Ovary (tissue), 9 donors: ENCODE results near the gene IL15. TPM values are rescaled to one million over a fixed set of nuclear protein-coding genes. Genes with fewer than 3 reads are reported as not detected.

Experiments
- DNase-seq, 5 donors: peaks; one replicate each; pipeline ENCODE4 v3.0.0-alpha.2; 2019 to 2020
- H3K27ac ChIP-seq, 2 donors: fragments of 200-600 bp; one replicate each; pipeline versions ENCODE4 v1.5.1 to v1.8.0; 2019 to 2022
- H3K27me3 ChIP-seq: fragments of 200-600 bp; one replicate; pipeline ENCODE4 v1.8.0; 2022
- H3K36me3 ChIP-seq: fragments of 200-600 bp; sonication (generic); one replicate; pipeline ENCODE4 v1.5.1; 2019
- H3K4me1 ChIP-seq: one replicate; pipeline ENCODE4 v1.8.1; 2013; ENCODE audit warnings: mild to moderate bottlenecking, moderate library complexity; ENCODE audit not compliant: insufficient read depth
- H3K4me3 ChIP-seq: fragments of 200-600 bp; sonication (generic); one replicate; pipeline ENCODE4 v1.5.1; 2017
- H3K9me3 ChIP-seq, 2 donors: fragments of 200-600 bp in 1 of 2; sonication (generic) in 1 of 2; one replicate each; pipeline versions ENCODE4 v1.5.1 to v1.8.1; 2013 to 2019; ENCODE audit warnings: mild to moderate bottlenecking in 1 of 2, moderate library complexity in 1 of 2
- CTCF ChIP-seq, 3 donors: fragments of 450-650 bp in 2 of 3; fragments of 200-600 bp in 1 of 3; IDR thresholded peaks; one replicate each; pipeline versions ENCODE4 v1.5.1 to v1.8.0; 2016 to 2022; ENCODE audit warnings: antibody characterized with exemption in 3 of 3, mild to moderate bottlenecking in 1 of 3
- EP300 ChIP-seq: sonication (generic); formaldehyde crosslinking; IDR thresholded peaks from one replicate; pipeline ENCODE4 v1.6.1; 2017; ENCODE audit warnings: antibody characterized with exemption
- POLR2A ChIP-seq: fragments of 450-650 bp; IDR thresholded peaks from one replicate; pipeline ENCODE4 v1.6.1; 2017; ENCODE audit warnings: antibody characterized with exemption, mild to moderate bottlenecking, moderate library complexity
- WGBS, 3 donors: extraction: QIAGEN DNeasy Blood & Tissue Kit in 1 of 3; methylation state at CpG; one replicate each; pipeline versions ENCODE4 v1.1.5 to v1.1.7; 2013 to 2017; 5-methylcytosine and 5-hydroxymethylcytosine counted together
- intact Hi-C, 4 donors: fragments of 100-400 bp; cut with DNase I; formaldehyde crosslinking; loops; one replicate each; pipeline versions ENCODE4 v1.11.0 to v1.15.1; 2022 to 2023
- polyA plus RNA-seq, 2 donors: library from polyadenylated mRNA; stranded (reverse); fragments of 200-250 nt in 1 of 2; fragments of 350-450 nt in 1 of 2; fragmentation: Illumina TruSeq in 1 of 2; extraction: RNeasy Lipid Tissue Mini Kit (QIAGEN cat#74804) in 1 of 2; gene quantifications; one replicate each; pipeline ENCODE4 v1.2.3, GENCODE V29; 2013 to 2014
- total RNA-seq, 7 donors: library from RNA; depleted of rRNA in 2 of 7; stranded (reverse); fragments of >200 nt in 2 of 7; fragmentation: NEBNext Ultra II Directional in 3 of 7; extraction: Animal tissue kit (Norgen Biotek cat#: 25700) in 3 of 7; gene quantifications; one replicate each; pipeline versions ENCODE4 v1.1.0 to v1.2.4, GENCODE V29; 2016 to 2023
- donor health status: DM: no; HTN: no; CAD: no; lungs with moderate emphysema.
- donor health status: DM: no; HTN: no; CAD: no.
- donor health status: Bipolar disorder and iron deficiency.
- donor health status: DM: yes; HTN: yes; CAD: no.
- donor health status: DM: no; HTN: no; CAD: no.
- donor health status: DM: yes; HTN: yes; CAD: no.

IL15 gene
- total and polyA plus RNA-seq, 9 donors = 0.73 to 12.9 (median 1.1) TPM

GRCh38 chr4:141636771-141637460 lies 533 bp downstream of the IL15 start:
- no peak for TF ChIP-seq CTCF (IDR thresholded peaks at IDR 0.05)
- TF ChIP-seq POLR2A = no peak
- TF ChIP-seq EP300 = no peak
- Histone ChIP-seq H3K4me3 (peak overlapping the region; percentile 89), H3K9me3 (no peaks in the 10 kb centered on the region), H3K27me3 (no peaks in the 10 kb centered on the region), H3K27ac (peak overlapping the region in 1 of 2 donors; percentile 58), H3K36me3 (no peaks in the 10 kb centered on the region), H3K4me1 (no peaks in the 10 kb centered on the region)
- 2% methylated on average over 41 of the region's 41 CpGs for WGBS, 3 donors
- intact Hi-C loops = no loop called here
- DNase-seq = peak in 4 of 5 donors; percentile 17 to 49 (median 20)

- no peak overlapping the region for H3K27ac ChIP-seq
- H3K36me3 ChIP-seq = no peaks in the 10 kb centered on the region
- 57 to 66% (median 64%) methylated on average over 2 of the region's 2 CpGs for WGBS, 3 donors
- DNase-seq = no peak
- TF ChIP-seq POLR2A (no peak), EP300 (no peak)
- no peaks in the 10 kb centered on the region for H3K4me1 ChIP-seq
- H3K9me3 ChIP-seq = no peaks in the 10 kb centered on the region
- intact Hi-C loops = no loop called here
- no peaks in the 10 kb centered on the region for H3K27me3 ChIP-seq
- peak overlapping the region; percentile 89 for H3K4me3 ChIP-seq
These were observed 1.2 kb downstream of the IL15 start for GRCh38 chr4:141637565-141637964.

GRCh38 chr4:141638230-141638629 lies 1.8 kb downstream of the IL15 start:
- no peaks in the 10 kb centered on the region for H3K27me3 ChIP-seq
- intact Hi-C loops = no loop called here
- H3K27ac ChIP-seq = no peak overlapping the region
- H3K4me1 ChIP-seq = no peaks in the 10 kb centered on the region
- H3K9me3 ChIP-seq = no peaks in the 10 kb centered on the region
- no peak for TF ChIP-seq CTCF (IDR thresholded peaks at IDR 0.05)
- no peak for TF ChIP-seq EP300
- 90 to 94% (median 91%) methylated on average over 2 of the region's 2 CpGs for WGBS, 3 donors
- no peak overlapping the region for H3K4me3 ChIP-seq
- no peak for DNase-seq
- H3K36me3 ChIP-seq = no peaks in the 10 kb centered on the region

GRCh38 chr4:141640696-141641095 lies 4.3 kb downstream of the IL15 start:
- intact Hi-C loops = no loop called here
- Histone ChIP-seq H3K4me3 (no peak overlapping the region), H3K27ac (no peak overlapping the region), H3K4me1 (no peaks in the 10 kb centered on the region), H3K36me3 (no peaks in the 10 kb centered on the region), H3K27me3 (no peaks in the 10 kb centered on the region), H3K9me3 (no peaks in the 10 kb centered on the region)
- DNase-seq = no peak
- TF ChIP-seq EP300 = no peak
- no peak for TF ChIP-seq CTCF (IDR thresholded peaks at IDR 0.05)
- no peak for TF ChIP-seq POLR2A
- WGBS, 3 donors = 77 to 80% (median 78%) methylated on average over 3 of the region's 3 CpGs

GRCh38 chr4:141642063-141642462 lies 5.7 kb downstream of the IL15 start:
- no peaks in the 10 kb centered on the region for H3K4me1 ChIP-seq
- no peak for DNase-seq
- no peaks in the 10 kb centered on the region for H3K36me3 ChIP-seq
- no peaks in the 10 kb centered on the region for H3K27me3 ChIP-seq
- WGBS, 3 donors = 90 to 97% (median 92%) methylated on average over 3 of the region's 3 CpGs
- TF ChIP-seq EP300 = no peak
- TF ChIP-seq CTCF (IDR thresholded peaks at IDR 0.05) = no peak
- no peak for TF ChIP-seq POLR2A
- H3K4me3 ChIP-seq = no peak overlapping the region
- H3K9me3 ChIP-seq = no peaks in the 10 kb centered on the region
- intact Hi-C loops = no loop called here
- no peak overlapping the region for H3K27ac ChIP-seq
